ENCODE measurements around the gene DENND4C.
"Not testable (repeated sequence)": the region's sequence is repeated elsewhere in the genome, so short reads cannot be mapped to it uniquely, and the experiment has no call there.

GRCh38 chr9:19259665-19260255 lies 29.3 kb downstream of the DENND4C start:
- TF ChIP-seq CTCF, POLR2A, POLR2AphosphoS5 (IDR thresholded peaks at IDR 0.05): not testable (repeated sequence)
